Measurements from ENCODE around the gene CYSTM1. TPM values are rescaled to one million over a fixed set of nuclear protein-coding genes. Genes with fewer than 3 reads are reported as not detected.

CYSTM1 gene
- total and polyA plus RNA-seq, 3 donors from 2014 or later: 33.5 to 115 (median 43.6) TPM

DNA sequence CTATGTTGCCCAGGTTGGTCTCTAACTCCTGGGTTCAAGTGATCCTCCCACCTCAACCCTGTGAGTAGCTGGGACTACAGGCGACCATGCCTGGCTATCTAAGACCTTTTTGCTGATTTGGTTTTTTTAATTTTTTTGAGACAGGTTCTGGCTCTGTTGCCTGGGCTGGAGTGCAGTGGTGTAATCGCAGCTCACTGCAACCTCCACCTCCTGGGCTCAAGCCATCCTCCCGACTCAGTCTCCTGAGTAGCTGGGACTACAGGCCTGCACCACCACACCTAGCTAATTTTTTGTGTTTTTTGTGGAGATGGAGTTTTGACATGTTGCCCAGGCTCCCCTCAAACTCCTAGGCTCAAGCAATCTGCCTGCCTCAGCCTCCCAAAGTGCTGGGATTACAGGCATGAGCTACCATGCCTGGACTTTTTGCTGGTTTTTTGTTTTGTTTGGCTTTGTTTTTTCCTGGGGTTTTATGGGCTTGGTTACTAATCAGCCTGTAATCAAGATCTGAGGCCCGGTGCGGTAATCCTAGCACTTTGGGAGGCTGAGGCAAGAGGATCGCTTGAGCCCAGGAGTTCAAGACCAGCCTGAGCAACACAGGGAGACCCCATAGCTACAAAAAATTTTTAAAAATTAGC is 3.6 kb downstream of the CYSTM1 start:
- peaks cover 28% of the 10 kb centered on the region for H3K4me1 ChIP-seq
- no peak overlapping the region for H3K4me3 ChIP-seq
- H3K27ac ChIP-seq: peak overlapping the region in 1 of 2 donors; percentile 98
- H3K36me3 ChIP-seq (ENCODE audit: low read depth, missing control alignments): no peaks in the 10 kb centered on the region
- 49 to 52% methylated on average over 6 of the region's 6 CpGs for WGBS, 2 donors
- no peak for TF ChIP-seq POLR2A (IDR thresholded peaks at IDR 0.05)
- TF ChIP-seq, protein P1, sequence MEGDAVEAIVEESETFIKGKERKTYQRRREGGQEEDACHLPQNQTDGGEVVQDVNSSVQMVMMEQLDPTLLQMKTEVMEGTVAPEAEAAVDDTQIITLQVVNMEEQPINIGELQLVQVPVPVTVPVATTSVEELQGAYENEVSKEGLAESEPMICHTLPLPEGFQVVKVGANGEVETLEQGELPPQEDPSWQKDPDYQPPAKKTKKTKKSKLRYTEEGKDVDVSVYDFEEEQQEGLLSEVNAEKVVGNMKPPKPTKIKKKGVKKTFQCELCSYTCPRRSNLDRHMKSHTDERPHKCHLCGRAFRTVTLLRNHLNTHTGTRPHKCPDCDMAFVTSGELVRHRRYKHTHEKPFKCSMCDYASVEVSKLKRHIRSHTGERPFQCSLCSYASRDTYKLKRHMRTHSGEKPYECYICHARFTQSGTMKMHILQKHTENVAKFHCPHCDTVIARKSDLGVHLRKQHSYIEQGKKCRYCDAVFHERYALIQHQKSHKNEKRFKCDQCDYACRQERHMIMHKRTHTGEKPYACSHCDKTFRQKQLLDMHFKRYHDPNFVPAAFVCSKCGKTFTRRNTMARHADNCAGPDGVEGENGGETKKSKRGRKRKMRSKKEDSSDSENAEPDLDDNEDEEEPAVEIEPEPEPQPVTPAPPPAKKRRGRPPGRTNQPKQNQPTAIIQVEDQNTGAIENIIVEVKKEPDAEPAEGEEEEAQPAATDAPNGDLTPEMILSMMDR (IDR thresholded peaks at IDR 0.05): no peak
- no peaks in the 10 kb centered on the region for H3K27me3 ChIP-seq
- H3K9me3 ChIP-seq: no peaks in the 10 kb centered on the region
- DNase-seq: no peak
- intact Hi-C loops (cut with DNase I; ENCODE audit: low total_unique reads): no loop called here

DNA sequence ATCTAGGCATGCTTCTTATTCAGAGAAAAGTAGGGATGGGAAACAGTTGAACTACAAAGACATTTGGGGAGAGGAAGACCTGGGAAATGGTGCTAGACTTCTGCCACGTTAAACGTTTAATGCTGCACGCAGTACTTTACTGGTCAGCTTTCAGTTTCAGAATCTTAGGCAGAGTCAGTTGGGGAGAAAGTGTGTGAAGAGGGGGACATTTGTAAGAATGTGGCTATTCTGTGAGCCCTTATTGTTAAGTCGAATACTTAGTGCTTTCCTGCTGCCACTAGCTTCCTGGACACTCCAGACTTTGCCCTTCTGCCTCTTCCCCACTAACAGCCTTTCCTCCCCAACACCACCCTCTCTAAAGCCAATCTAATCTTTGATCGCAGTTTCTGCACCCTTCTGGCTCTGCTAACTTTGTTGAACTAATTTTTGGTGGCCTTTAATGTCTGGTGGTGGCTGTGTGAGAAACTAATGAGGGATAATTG is 6.1 kb downstream of the CYSTM1 start:
- Histone ChIP-seq H3K27ac (peak overlapping the region in 1 of 2 donors; percentile 72), H3K27me3 (no peaks in the 10 kb centered on the region), H3K36me3 (ENCODE audit: low read depth, missing control alignments) (no peaks in the 10 kb centered on the region), H3K4me3 (no peak overlapping the region), H3K9me3 (no peaks in the 10 kb centered on the region), H3K4me1 (peaks cover 26% of the 10 kb centered on the region)
- intact Hi-C loops (cut with DNase I; ENCODE audit: low total_unique reads): no loop called here
- WGBS, 2 donors: 50 to 59% methylated on average over 5 of the region's 5 CpGs
- DNase-seq: no peak
- TF ChIP-seq, protein P1 (IDR thresholded peaks at IDR 0.05): no peak
- no peak for TF ChIP-seq POLR2A (IDR thresholded peaks at IDR 0.05)

DNA sequence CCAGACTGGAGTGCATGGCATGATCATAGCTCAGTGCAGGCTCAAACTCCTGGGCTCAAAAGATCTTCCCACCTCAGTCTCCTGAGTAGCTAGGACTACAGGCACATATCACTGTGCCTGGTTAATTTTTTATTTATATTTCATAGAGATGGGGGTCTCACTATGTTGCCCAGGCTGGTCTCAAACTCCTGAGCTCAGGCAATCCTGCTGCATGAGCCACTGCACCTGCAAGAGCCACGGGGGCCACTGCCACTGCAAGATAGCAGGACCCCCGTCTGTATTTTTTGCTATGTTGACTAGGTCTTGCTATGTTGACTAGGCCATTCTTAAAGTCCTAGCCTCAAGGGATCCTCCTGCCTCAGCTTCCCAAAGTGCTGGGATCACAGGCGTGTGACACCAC is 6.5 kb downstream of the CYSTM1 start:
- Histone ChIP-seq H3K4me3 (no peak overlapping the region), H3K36me3 (ENCODE audit: low read depth, missing control alignments) (no peaks in the 10 kb centered on the region), H3K27me3 (no peaks in the 10 kb centered on the region), H3K9me3 (no peaks in the 10 kb centered on the region), H3K4me1 (peaks cover 21% of the 10 kb centered on the region), H3K27ac (peak overlapping the region in 1 of 2 donors; percentile 72)
- WGBS, 2 donors: 91 to 94% methylated on average over 3 of the region's 3 CpGs
- TF ChIP-seq, protein P1 (IDR thresholded peaks at IDR 0.05): no peak
- no peak for TF ChIP-seq POLR2A (IDR thresholded peaks at IDR 0.05)
- DNase-seq: no peak
- intact Hi-C loops (cut with DNase I; ENCODE audit: low total_unique reads): no loop called here

DNA sequence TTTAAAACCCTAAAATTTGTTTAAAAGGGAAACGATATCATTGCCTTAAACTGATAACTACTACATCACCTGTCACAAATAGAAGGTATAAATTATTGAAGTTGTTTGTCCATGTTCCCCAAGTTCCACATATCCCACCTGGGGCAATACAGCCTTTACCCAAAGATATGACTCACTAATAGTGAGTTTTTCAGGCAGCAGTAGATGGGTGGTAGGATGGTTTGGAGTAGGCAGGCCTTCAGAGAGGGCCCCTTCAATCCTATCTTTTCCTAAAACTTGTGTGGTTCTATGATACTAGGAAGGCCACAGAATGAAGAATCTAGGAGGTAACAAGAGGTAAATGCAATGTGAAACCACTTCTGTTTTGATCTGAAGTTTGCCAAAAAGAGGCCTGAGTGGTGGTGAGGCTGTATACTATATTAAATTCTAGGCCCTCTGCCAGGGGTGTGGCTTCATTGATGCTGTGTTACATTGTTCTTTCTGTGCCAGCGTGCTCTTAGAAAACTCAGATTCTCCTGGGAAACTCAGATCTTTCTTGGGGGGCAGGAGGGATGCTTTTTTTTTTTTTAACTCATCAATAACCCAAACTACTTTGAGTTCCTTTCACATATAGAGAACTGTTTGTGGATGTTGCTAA is 7.2 kb downstream of the CYSTM1 start:
- Histone ChIP-seq H3K36me3 (ENCODE audit: low read depth, missing control alignments) (no peaks in the 10 kb centered on the region), H3K4me1 (peaks cover 20% of the 10 kb centered on the region), H3K27me3 (no peaks in the 10 kb centered on the region), H3K27ac (peak overlapping the region; percentile 3 to 22), H3K9me3 (no peaks in the 10 kb centered on the region), H3K4me3 (no peak overlapping the region)
- intact Hi-C loops (cut with DNase I; ENCODE audit: low total_unique reads): no loop called here
- WGBS, 2 donors: 53 to 59% methylated on average over 2 of the region's 2 CpGs
- no peak for TF ChIP-seq POLR2A (IDR thresholded peaks at IDR 0.05)
- TF ChIP-seq, protein P1 (IDR thresholded peaks at IDR 0.05): no peak
- peak; percentile 53 for DNase-seq
